Measurements from ENCODE around the gene ABTB1.

DNA sequence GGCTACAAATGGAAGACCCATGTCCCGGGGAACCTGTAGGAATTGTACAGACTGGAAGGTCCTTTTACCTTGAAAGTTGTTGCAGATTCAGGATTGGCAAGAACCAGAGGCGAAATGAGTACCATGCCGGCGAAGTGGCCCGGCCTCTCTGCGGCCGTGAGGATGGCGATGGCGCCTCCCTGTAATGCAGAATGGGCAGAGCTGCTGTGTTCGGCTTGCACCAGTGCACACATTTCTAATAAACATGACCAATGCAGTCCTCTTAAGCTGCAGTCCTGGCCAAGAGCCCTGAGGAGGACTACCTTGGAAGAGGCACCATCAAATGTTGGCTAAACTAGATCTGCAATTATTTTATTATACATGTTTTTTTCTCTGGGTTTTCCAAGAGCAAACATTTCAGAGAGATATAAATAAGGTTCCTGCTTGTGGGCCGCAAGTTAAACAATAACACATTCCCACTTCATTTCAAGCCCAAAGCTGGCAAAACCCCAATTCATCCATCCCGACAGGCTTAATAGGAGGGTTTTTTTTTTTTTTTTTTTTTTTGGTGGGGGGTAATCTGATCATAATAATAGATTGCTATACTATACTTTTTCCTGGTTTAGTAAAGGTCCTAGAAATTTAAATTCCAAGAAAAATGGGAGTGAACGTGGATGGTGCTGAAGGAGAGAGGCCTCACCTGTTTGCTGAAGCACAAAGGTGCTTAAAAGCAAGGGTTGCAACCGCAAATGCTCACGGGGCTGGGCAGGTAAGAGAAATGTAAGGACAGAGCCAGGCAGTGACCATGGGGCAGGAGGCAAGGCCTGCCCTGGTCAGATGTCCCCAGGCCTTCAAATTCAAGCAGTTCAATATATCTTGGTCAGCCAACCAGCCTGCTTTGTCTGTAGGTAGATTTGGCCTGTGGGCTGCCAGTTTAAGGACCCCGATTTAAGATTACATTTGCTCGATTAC is 48.5 kb downstream of the ABTB1 start:
- TF ChIP-seq POLR2A (IDR thresholded peaks at IDR 0.05; ENCODE audit: low read depth, low read length), result no peak
- no peak for TF ChIP-seq TAF1 (IDR thresholded peaks at IDR 0.05; ENCODE audit: borderline replicate concordance, low read depth, low read length)
